ENCODE results near the gene RAB3C. TPM values are rescaled to one million over a fixed set of nuclear protein-coding genes. Genes with fewer than 3 reads are reported as not detected.
"Not testable (repeated sequence)": the region's sequence is repeated elsewhere in the genome, so short reads cannot be mapped to it uniquely, and the experiment has no call there.

Gene RAB3C
- total RNA-seq, 1 donor from 2014 or later: 0.47 TPM

DNA sequence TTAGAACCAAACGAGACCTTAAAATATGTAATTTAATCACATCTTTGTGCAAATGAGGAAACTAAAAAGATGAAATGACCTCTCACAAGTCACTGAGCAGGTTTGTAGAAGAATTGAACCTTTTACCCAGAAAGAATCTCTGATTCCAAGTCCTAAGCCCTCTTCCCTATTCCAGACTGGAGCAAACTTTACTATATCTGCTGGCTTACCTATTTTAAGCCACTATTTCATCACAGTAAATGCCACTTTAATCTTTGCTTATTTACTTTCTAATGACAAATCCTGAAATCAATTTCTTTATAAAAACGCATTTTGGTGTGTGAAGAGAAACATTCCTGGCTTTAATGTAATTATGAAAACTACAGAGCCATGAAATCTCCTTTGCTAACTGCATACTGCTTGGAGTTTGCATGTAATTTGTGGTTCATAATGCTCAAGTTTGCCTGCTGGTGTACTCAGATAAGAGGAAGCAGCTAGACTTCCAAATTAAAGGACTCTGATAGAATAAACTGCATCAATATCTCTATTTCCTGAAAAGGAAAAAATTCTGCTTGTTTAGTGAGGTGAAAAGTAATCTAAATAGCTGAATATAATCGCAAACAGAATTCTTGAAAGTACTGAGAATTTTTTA, 121.2 kb downstream of the RAB3C start:
- Mint-ChIP-seq H3K4me1 (no peaks in the 10 kb centered on the region), H3K4me3 (no peak overlapping the region), H3K36me3 (ENCODE audit: low read depth) (no peaks in the 10 kb centered on the region), H3K9me3 (peaks cover 2% of the 10 kb centered on the region), H3K27me3 (peaks cover 6% of the 10 kb centered on the region), H3K27ac (no peak overlapping the region)
- POLR2A ChIA-PET: no interaction called here
- CTCF ChIA-PET: interaction anchor here (1.3 kb wide), 1 partner anchor 146 kb away, joined by 3 read pairs; no protein-coding TSS in a partner anchor
- ATAC-seq (ENCODE audit: low read depth) (no peak), DNase-seq (no peak)
- TF ChIP-seq, protein P1, sequence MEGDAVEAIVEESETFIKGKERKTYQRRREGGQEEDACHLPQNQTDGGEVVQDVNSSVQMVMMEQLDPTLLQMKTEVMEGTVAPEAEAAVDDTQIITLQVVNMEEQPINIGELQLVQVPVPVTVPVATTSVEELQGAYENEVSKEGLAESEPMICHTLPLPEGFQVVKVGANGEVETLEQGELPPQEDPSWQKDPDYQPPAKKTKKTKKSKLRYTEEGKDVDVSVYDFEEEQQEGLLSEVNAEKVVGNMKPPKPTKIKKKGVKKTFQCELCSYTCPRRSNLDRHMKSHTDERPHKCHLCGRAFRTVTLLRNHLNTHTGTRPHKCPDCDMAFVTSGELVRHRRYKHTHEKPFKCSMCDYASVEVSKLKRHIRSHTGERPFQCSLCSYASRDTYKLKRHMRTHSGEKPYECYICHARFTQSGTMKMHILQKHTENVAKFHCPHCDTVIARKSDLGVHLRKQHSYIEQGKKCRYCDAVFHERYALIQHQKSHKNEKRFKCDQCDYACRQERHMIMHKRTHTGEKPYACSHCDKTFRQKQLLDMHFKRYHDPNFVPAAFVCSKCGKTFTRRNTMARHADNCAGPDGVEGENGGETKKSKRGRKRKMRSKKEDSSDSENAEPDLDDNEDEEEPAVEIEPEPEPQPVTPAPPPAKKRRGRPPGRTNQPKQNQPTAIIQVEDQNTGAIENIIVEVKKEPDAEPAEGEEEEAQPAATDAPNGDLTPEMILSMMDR (IDR thresholded peaks at IDR 0.05): no peak
- intact Hi-C loops (cut with micrococcal nuclease): no loop called here

DNA sequence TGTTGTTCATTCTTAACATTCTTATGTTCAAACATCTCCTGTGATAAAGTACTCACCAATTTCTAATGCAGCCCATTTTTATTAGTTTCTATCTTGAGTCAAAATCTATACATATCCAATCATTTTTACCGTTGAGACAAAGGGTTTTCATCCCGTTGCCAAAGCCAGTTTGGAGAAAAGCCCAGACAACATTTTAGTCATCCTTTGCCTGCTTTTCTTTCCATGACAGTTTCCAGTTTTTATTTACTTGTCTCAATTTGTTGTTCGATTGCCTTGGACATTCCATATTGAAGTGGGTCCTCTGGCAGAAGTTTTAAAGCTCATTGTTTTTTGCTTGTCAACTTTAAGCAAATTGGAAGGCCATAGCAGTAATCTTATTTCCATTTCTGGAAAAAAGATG, 123.9 kb downstream of the RAB3C start:
- Mint-ChIP-seq H3K36me3 (ENCODE audit: low read depth) (no peaks in the 10 kb centered on the region), H3K4me1 (peaks cover 5% of the 10 kb centered on the region), H3K4me3 (no peak overlapping the region), H3K9me3 (peaks cover under 1% of the 10 kb centered on the region), H3K27me3 (peaks cover 3% of the 10 kb centered on the region), H3K27ac (no peak overlapping the region)
- ATAC-seq (ENCODE audit: low read depth): no peak
- intact Hi-C loops (cut with micrococcal nuclease): no loop called here
- TF ChIP-seq, protein P1 (IDR thresholded peaks at IDR 0.05): no peak
- POLR2A ChIA-PET: no interaction called here
- no peak for DNase-seq
- CTCF ChIA-PET: no interaction called here

DNA sequence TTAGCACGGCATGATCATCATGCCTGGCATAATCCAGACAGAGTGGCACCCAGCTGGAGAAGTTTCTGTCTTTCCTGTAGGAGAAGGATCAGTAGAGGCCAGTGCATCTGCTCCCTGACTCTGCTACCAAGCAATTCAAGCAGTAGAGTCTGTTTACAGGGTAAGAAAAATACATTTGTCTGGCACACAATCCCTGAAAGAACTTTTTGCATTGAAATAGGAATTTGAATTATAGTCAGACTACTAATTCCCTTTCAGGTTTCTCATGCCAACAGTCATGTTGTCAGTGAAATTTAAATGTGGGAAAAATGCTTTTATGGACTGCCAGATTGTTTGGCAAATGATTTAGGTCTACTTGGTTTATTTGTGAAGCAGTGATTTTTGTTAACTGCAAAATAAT, 125.6 kb downstream of the RAB3C start:
- H3K9me3 Mint-ChIP-seq: peaks cover 4% of the 10 kb centered on the region
- no peak for ATAC-seq (ENCODE audit: low read depth)
- H3K4me3 Mint-ChIP-seq: no peak overlapping the region
- peaks cover 5% of the 10 kb centered on the region for H3K4me1 Mint-ChIP-seq
- H3K36me3 Mint-ChIP-seq (ENCODE audit: low read depth): no peaks in the 10 kb centered on the region
- peaks cover 3% of the 10 kb centered on the region for H3K27me3 Mint-ChIP-seq
- no peak overlapping the region for H3K27ac Mint-ChIP-seq
- CTCF ChIA-PET: no interaction called here
- POLR2A ChIA-PET: no interaction called here
- TF ChIP-seq, protein P1 (IDR thresholded peaks at IDR 0.05): no peak
- no peak for DNase-seq
- intact Hi-C loops (cut with micrococcal nuclease): no loop called here

DNA sequence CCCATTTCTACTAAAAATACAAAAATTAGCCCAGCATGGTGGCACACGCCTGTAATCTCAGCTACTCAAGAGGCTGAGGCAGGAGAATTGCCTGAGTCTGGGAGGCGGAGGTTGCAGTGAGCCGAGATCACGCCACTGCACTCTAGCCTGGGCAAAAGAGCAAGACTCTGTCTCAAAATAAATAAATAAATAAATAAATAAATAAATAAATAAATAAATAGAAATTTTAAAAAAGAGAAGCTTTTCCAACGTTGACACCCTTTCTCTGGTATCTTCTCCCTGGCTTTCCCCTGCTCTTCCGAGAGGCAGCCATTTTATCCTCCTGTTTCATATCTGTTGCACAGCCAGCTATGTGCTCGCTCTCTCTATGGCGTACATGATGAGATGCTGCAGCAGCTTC, 127.5 kb downstream of the RAB3C start:
- POLR2A ChIA-PET; H3K27me3 Mint-ChIP-seq; CTCF ChIA-PET; H3K4me1 Mint-ChIP-seq; H3K4me3 Mint-ChIP-seq; H3K27ac Mint-ChIP-seq; H3K36me3 Mint-ChIP-seq (ENCODE audit: low read depth); DNase-seq; intact Hi-C loops (cut with micrococcal nuclease); ATAC-seq (ENCODE audit: low read depth): not testable (repeated sequence)
- peaks cover 10% of the 10 kb centered on the region for H3K9me3 Mint-ChIP-seq

DNA sequence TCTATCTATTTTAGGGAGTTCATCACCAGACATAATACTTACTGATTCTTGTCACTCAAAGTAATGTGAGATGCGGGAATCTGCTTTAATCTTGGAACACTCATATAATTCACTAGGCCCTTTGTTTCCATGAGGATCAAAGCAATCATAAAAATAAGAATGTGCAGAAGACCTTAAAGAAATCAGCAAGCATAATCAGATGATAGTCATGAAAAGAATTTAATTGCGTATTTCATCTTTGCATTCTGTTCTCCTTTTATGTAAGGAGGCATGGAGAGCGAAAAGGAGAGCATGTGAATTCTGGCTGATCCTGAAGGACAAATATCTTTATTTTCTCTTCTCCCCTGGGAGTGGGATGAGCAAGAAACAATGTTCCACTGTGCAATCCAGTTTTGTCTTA, 128.0 kb downstream of the RAB3C start:
- H3K4me1 Mint-ChIP-seq: peaks cover 5% of the 10 kb centered on the region
- TF ChIP-seq, protein P1 (IDR thresholded peaks at IDR 0.05): no peak
- CTCF ChIA-PET: no interaction called here

DNA sequence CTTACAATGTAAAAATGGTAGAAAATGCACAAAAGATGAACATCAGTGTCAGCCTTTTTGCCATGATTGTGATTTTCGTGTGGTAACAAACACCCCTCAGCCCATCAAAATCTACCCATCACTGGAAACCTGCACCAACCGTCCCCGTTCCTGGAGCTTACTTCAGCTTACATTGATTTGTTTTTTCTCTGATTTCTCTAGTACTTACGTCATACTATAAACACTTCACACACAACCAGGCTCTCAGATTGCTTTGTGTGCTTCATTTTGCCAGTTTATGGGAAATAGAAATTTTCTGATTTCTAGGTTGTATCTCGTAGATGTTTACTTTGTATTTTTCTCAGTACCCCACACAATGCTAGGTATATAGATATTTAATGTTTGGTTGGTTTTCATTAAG, 129.1 kb downstream of the RAB3C start:
- ChIA-PET POLR2A (no interaction called here), CTCF (no interaction called here)
- no peak for ATAC-seq (ENCODE audit: low read depth)
- H3K9me3 Mint-ChIP-seq: peaks cover 10% of the 10 kb centered on the region
- intact Hi-C loops (cut with micrococcal nuclease): no loop called here
- no peak for DNase-seq
- H3K27me3 Mint-ChIP-seq: peaks cover 4% of the 10 kb centered on the region
- H3K4me1 Mint-ChIP-seq: peaks cover 5% of the 10 kb centered on the region
- H3K4me3 Mint-ChIP-seq: no peak overlapping the region
- TF ChIP-seq, protein P1 (IDR thresholded peaks at IDR 0.05): no peak
- peaks cover 2% of the 10 kb centered on the region for H3K36me3 Mint-ChIP-seq (ENCODE audit: low read depth)
- H3K27ac Mint-ChIP-seq: no peak overlapping the region

More for the DNA sequence above, 128.0 kb downstream of the RAB3C start:
- POLR2A ChIA-PET: no interaction called here
- ATAC-seq (ENCODE audit: low read depth) (no peak), DNase-seq (no peak)
- peaks cover 10% of the 10 kb centered on the region for H3K9me3 Mint-ChIP-seq
- H3K36me3 Mint-ChIP-seq (ENCODE audit: low read depth): peaks cover 2% of the 10 kb centered on the region
- no peak overlapping the region for H3K27ac Mint-ChIP-seq
- peaks cover 4% of the 10 kb centered on the region for H3K27me3 Mint-ChIP-seq
- no peak overlapping the region for H3K4me3 Mint-ChIP-seq
- intact Hi-C loops (cut with micrococcal nuclease): no loop called here

Data from activated B cell treated with CpG ODN at 0.5 μM for 24 hours (primary cell).